ENCODE measurements around the gene AGRN.
"Not testable (repeated sequence)": the region's sequence is repeated elsewhere in the genome, so short reads cannot be mapped to it uniquely, and the experiment has no call there.

The AGRN gene

GRCh38 chr1:1018321-1018685 is 1.6 kb upstream of the AGRN start:
- peaks cover 0 to 15% of the 10 kb centered on the region in 2 donors for H3K36me3 ChIP-seq (replicated peaks in 1 of 2; ENCODE audit: control insufficient read depth in 2 of 2, insufficient read depth in 2 of 2, low read length in 2 of 2)
- not testable (repeated sequence) for H4K8ac ChIP-seq (ENCODE audit: low read depth, low read length); H3K9me3 ChIP-seq (replicated peaks in 1 of 2; ENCODE audit: control insufficient read depth in 2 of 2, insufficient read depth in 1 of 2, low read depth in 1 of 2, low read length in 2 of 2); H3K27ac ChIP-seq (replicated peaks; ENCODE audit: low read length); H3K4ac ChIP-seq (ENCODE audit: low read length); H2AK5ac ChIP-seq (ENCODE audit: low read depth, low read length); H2AFZ ChIP-seq (ENCODE audit: low read length); H4K91ac ChIP-seq (ENCODE audit: low read depth, low read length, poor library complexity); H2BK120ac ChIP-seq (ENCODE audit: low read depth, low read length); H3K4me3 ChIP-seq (ENCODE audit: low read length in 2 of 2); H3K27me3 ChIP-seq (ENCODE audit: control insufficient read depth in 3 of 3, insufficient read depth in 3 of 3, low read depth in 1 of 3, low read length in 3 of 3); H3K4me2 ChIP-seq (ENCODE audit: insufficient read depth, low read length, poor library complexity, severe bottlenecking); H3K9ac ChIP-seq (ENCODE audit: low read depth, low read length, poor library complexity); H3K23ac ChIP-seq (ENCODE audit: low read depth, low read length, poor library complexity); H3K14ac ChIP-seq (ENCODE audit: low read length); H2BK15ac ChIP-seq (ENCODE audit: low read length); DNase-seq (ENCODE audit: low spot score)
- WGBS, 2 donors (ENCODE audit: extremely low coverage in 2 of 2, insufficient read length in 2 of 2, insufficient replicate concordance in 1 of 2) = no CpG with 5 or more reads among the region's 26 CpGs
- peak overlapping the region; percentile 82 for H2BK5ac ChIP-seq (ENCODE audit: low read length)
- H3K79me1 ChIP-seq (ENCODE audit: low read depth, low read length) = peaks cover 23% of the 10 kb centered on the region
- H3K4me1 ChIP-seq (ENCODE audit: control insufficient read depth in 2 of 2, insufficient read depth in 1 of 2, low read depth in 1 of 2, low read length in 2 of 2) = peaks cover 24 to 25% of the 10 kb centered on the region in 2 donors
- peak overlapping the region; percentile 58 for H2BK12ac ChIP-seq (ENCODE audit: low read length)
- peak overlapping the region; percentile 57 for H3K18ac ChIP-seq (ENCODE audit: low read length)

DNA sequence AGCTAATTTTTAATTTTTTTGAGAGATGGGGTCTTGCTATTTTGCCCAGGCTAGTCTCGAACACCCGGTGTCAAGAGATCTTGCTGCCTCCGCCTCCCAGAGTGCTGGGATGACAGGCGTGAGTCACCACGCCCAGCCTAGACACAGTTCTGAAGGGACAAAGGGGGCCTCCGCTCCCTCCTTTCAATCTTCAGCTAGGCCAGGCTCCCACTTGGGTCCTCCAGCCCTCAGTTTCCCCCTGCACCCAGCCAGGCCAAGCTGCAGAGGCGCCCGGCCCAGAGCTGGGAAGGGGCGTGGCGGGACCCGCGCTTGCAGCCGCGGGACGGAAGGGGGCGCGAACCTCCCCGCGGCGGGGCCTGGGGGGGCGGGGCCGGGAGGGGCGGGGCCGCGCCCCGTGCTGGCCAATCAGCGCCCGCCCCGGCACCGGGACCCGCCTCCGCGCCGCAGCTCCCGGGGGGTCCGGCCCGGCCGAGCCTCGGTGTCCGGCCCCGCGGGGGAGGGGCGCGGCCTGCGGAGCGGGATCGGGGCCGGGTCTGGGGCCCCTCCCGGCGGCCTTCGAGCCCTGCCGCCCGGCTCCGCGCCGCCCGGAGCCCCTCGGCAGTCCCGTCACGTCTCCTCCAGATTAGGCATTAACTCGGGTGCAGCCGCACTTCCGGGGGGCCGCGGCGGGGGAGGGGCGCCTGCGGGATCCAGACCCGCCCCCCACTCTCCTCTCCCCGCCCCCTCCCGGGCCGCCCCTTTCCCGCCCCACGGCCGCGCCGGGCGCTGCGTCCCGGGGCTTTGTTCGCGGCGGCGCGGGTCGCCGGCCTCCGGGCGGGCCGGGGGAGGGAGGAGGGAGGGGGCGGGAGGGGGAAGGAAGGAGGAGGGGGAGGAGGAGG is 559 bp upstream of the AGRN start:
- Histone ChIP-seq H3K9ac (ENCODE audit: low read depth, low read length, poor library complexity) (no peak overlapping the region), H3K27me3 (ENCODE audit: control insufficient read depth in 3 of 3, insufficient read depth in 3 of 3, low read depth in 1 of 3, low read length in 3 of 3) (no peaks in the 10 kb centered on the region), H2BK15ac (ENCODE audit: low read length) (no peak overlapping the region), H3K4me3 (ENCODE audit: low read length in 2 of 2) (peak overlapping the region; percentile 59 to 90), H4K91ac (ENCODE audit: low read depth, low read length, poor library complexity) (no peak overlapping the region), H3K4ac (ENCODE audit: low read length) (no peak overlapping the region), H2BK5ac (ENCODE audit: low read length) (no peak overlapping the region), H2BK12ac (ENCODE audit: low read length) (no peak overlapping the region), H2BK120ac (ENCODE audit: low read depth, low read length) (no peak overlapping the region), H3K14ac (ENCODE audit: low read length) (no peak overlapping the region), H3K9me3 (replicated peaks in 1 of 2; ENCODE audit: control insufficient read depth in 2 of 2, insufficient read depth in 1 of 2, low read depth in 1 of 2, low read length in 2 of 2) (no peaks in the 10 kb centered on the region), H3K23ac (ENCODE audit: low read depth, low read length, poor library complexity) (no peak overlapping the region), H3K27ac (replicated peaks; ENCODE audit: low read length) (peak overlapping the region; percentile 95), H3K36me3 (replicated peaks in 1 of 2; ENCODE audit: control insufficient read depth in 2 of 2, insufficient read depth in 2 of 2, low read length in 2 of 2) (peaks cover 2 to 22% of the 10 kb centered on the region in 2 donors), H3K18ac (ENCODE audit: low read length) (peak overlapping the region; percentile 95), H2AK5ac (ENCODE audit: low read depth, low read length) (peak overlapping the region; percentile 90), H2AFZ (ENCODE audit: low read length) (peak overlapping the region; percentile 79), H3K4me1 (ENCODE audit: control insufficient read depth in 2 of 2, insufficient read depth in 1 of 2, low read depth in 1 of 2, low read length in 2 of 2) (peaks cover 16 to 25% of the 10 kb centered on the region in 2 donors), H3K79me1 (ENCODE audit: low read depth, low read length) (peaks cover 26% of the 10 kb centered on the region), H4K8ac (ENCODE audit: low read depth, low read length) (peak overlapping the region; percentile 82), H3K4me2 (ENCODE audit: insufficient read depth, low read length, poor library complexity, severe bottlenecking) (peak overlapping the region; percentile 45)
- WGBS, 2 donors (ENCODE audit: extremely low coverage in 2 of 2, insufficient read length in 2 of 2, insufficient replicate concordance in 1 of 2) = no CpG with 5 or more reads among the region's 91 CpGs
- DNase-seq (ENCODE audit: low spot score) = peak; percentile 86

- H3K23ac ChIP-seq (ENCODE audit: low read depth, low read length, poor library complexity) = peak overlapping the region; percentile 91
- H3K14ac ChIP-seq (ENCODE audit: low read length) = peak overlapping the region; percentile 38
- H4K91ac ChIP-seq (ENCODE audit: low read depth, low read length, poor library complexity) = peak overlapping the region; percentile 85
- no CpG with 5 or more reads among the region's 59 CpGs for WGBS, 2 donors (ENCODE audit: extremely low coverage in 2 of 2, insufficient read length in 2 of 2, insufficient replicate concordance in 1 of 2)
- peak overlapping the region; percentile 84 for H3K4me2 ChIP-seq (ENCODE audit: insufficient read depth, low read length, poor library complexity, severe bottlenecking)
- peak overlapping the region; percentile 94 for H2BK120ac ChIP-seq (ENCODE audit: low read depth, low read length)
- peak overlapping the region; percentile 89 for H3K4ac ChIP-seq (ENCODE audit: low read length)
- no peaks in the 10 kb centered on the region for H3K27me3 ChIP-seq (ENCODE audit: control insufficient read depth in 3 of 3, insufficient read depth in 3 of 3, low read depth in 1 of 3, low read length in 3 of 3)
- peaks cover 2 to 25% of the 10 kb centered on the region in 2 donors for H3K36me3 ChIP-seq (replicated peaks in 1 of 2; ENCODE audit: control insufficient read depth in 2 of 2, insufficient read depth in 2 of 2, low read length in 2 of 2)
- DNase-seq (ENCODE audit: low spot score) = no peak
- no peak overlapping the region for H4K8ac ChIP-seq (ENCODE audit: low read depth, low read length)
- peak overlapping the region; percentile 100 for H3K18ac ChIP-seq (ENCODE audit: low read length)
- H3K27ac ChIP-seq (replicated peaks; ENCODE audit: low read length) = peak overlapping the region; percentile 90
- H2BK12ac ChIP-seq (ENCODE audit: low read length) = peak overlapping the region; percentile 16
- H3K4me1 ChIP-seq (ENCODE audit: control insufficient read depth in 2 of 2, insufficient read depth in 1 of 2, low read depth in 1 of 2, low read length in 2 of 2) = peaks cover 12 to 30% of the 10 kb centered on the region in 2 donors
- no peaks in the 10 kb centered on the region for H3K9me3 ChIP-seq (replicated peaks in 1 of 2; ENCODE audit: control insufficient read depth in 2 of 2, insufficient read depth in 1 of 2, low read depth in 1 of 2, low read length in 2 of 2)
- H3K9ac ChIP-seq (ENCODE audit: low read depth, low read length, poor library complexity) = peak overlapping the region; percentile 96
- peak overlapping the region; percentile 74 for H2AFZ ChIP-seq (ENCODE audit: low read length)
- H2BK5ac ChIP-seq (ENCODE audit: low read length) = peak overlapping the region; percentile 93
- peak overlapping the region; percentile 98 for H2BK15ac ChIP-seq (ENCODE audit: low read length)
- H3K4me3 ChIP-seq (ENCODE audit: low read length in 2 of 2) = peak overlapping the region; percentile 90 to 97
- peaks cover 28% of the 10 kb centered on the region for H3K79me1 ChIP-seq (ENCODE audit: low read depth, low read length)
- H2AK5ac ChIP-seq (ENCODE audit: low read depth, low read length) = peak overlapping the region; percentile 99
Observed at GRCh38 chr1:1020415-1021009, 592 bp downstream of the AGRN start.

All from neuronal stem cell (in vitro differentiated cells).